ENCODE results near the gene PSMD13.

The PSMD13 gene

GRCh38 chr11:252666-253065, 15.9 kb downstream of the PSMD13 start:
- no peak for DNase-seq

GRCh38 chr11:253160-253885, 16.5 kb downstream of the PSMD13 start:
- DNase-seq: no peak

- DNase-seq: no peak
Measured at GRCh38 chr11:253886-254270, 17.1 kb downstream of the PSMD13 start.

- DNase-seq: no peak
Measured at GRCh38 chr11:255176-255575, 18.4 kb downstream of the PSMD13 start.

- DNase-seq: no peak
Measured at GRCh38 chr11:255816-256215, 19.0 kb downstream of the PSMD13 start.

GRCh38 chr11:256952-257737, 20.4 kb downstream of the PSMD13 start:
- DNase-seq: no peak

GRCh38 chr11:257766-258493, 21.2 kb downstream of the PSMD13 start:
- DNase-seq: no peak

GRCh38 chr11:259413-259812, 22.6 kb downstream of the PSMD13 start:
- DNase-seq: no peak

GRCh38 chr11:261624-262023, 24.8 kb downstream of the PSMD13 start:
- no peak for DNase-seq

GRCh38 chr11:266676-267439, 30.1 kb downstream of the PSMD13 start:
- DNase-seq: no peak

- DNase-seq: no peak
Measured at GRCh38 chr11:267491-267994, 30.8 kb downstream of the PSMD13 start.

GRCh38 chr11:268716-269145, 32.0 kb downstream of the PSMD13 start:
- DNase-seq: peak; percentile 63

- DNase-seq: peak; percentile 88
Measured at GRCh38 chr11:269146-269890, 32.5 kb downstream of the PSMD13 start.

- no peak for DNase-seq
Measured at GRCh38 chr11:270451-271318, 33.9 kb downstream of the PSMD13 start.

GRCh38 chr11:271319-271715, 34.5 kb downstream of the PSMD13 start:
- DNase-seq: no peak

GRCh38 chr11:272195-272930, 35.6 kb downstream of the PSMD13 start:
- DNase-seq: no peak

GRCh38 chr11:272931-273198, 36.1 kb downstream of the PSMD13 start:
- DNase-seq: no peak

- no peak for DNase-seq
Measured at GRCh38 chr11:276219-276618, 39.4 kb downstream of the PSMD13 start.

- DNase-seq: no peak
Measured at GRCh38 chr11:278001-278951, 41.5 kb downstream of the PSMD13 start, which contains the start of gene NLRP6. NLRP6 (plus strand) TSS chr11:278407; CDS start chr11:278570, 163 bp downstream.

Data from activated CD4-positive, alpha-beta T cell treated with anti-CD3 and anti-CD28 coated beads, Interleukin-2, amount 50 U/mL, for 16 hours (primary cell).